Osteocyte (in vitro differentiated cells): ENCODE results near the gene ACOX2. TPM values are rescaled to one million over a fixed set of nuclear protein-coding genes. Genes with fewer than 3 reads are reported as not detected.

Source experiments
- DNase-seq: peaks from one replicate; pipeline ENCODE4 v3.0.0; 2021; ENCODE audit warnings: mixed read lengths; ENCODE audit not compliant: unreplicated experiment; ENCODE audit errors: extremely low spot score
- H3K27ac Mint-ChIP-seq: one replicate; pipeline ENCODE4 v1.8.0; 2021; ENCODE audit warnings: mild to moderate bottlenecking, mixed read lengths; ENCODE audit not compliant: unreplicated experiment
- H3K27me3 Mint-ChIP-seq: one replicate; pipeline ENCODE4 v1.8.0; 2021; ENCODE audit warnings: mixed read lengths; ENCODE audit not compliant: unreplicated experiment
- H3K36me3 Mint-ChIP-seq: one replicate; pipeline ENCODE4 v1.8.0; 2021; ENCODE audit warnings: mixed read lengths; ENCODE audit not compliant: unreplicated experiment
- H3K4me1 Mint-ChIP-seq: one replicate; pipeline ENCODE4 v1.8.0; 2021; ENCODE audit warnings: mixed read lengths; ENCODE audit not compliant: unreplicated experiment
- H3K4me3 Mint-ChIP-seq: one replicate; pipeline ENCODE4 v1.8.0; 2021; ENCODE audit warnings: mild to moderate bottlenecking, moderate library complexity, mixed read lengths; ENCODE audit not compliant: unreplicated experiment
- H3K9me3 Mint-ChIP-seq: one replicate; pipeline ENCODE4 v1.8.0; 2021; ENCODE audit warnings: mixed read lengths; ENCODE audit not compliant: unreplicated experiment
- total RNA-seq: library from RNA; stranded (reverse); gene quantifications from 2 replicates; pipeline ENCODE4 v1.2.1, GENCODE V29; 2021
- TF ChIP-seq, protein P1 (sequence below): fragments of 200-600 bp; sonication (generic); IDR thresholded peaks from 2 replicates; pipeline ENCODE4 v1.5.0; 2021; ENCODE audit warnings: antibody characterized with exemption, mild to moderate bottlenecking, moderate library complexity

ACOX2 gene
- total RNA-seq, 1 donor from 2014 or later: 0.51 TPM

DNA sequence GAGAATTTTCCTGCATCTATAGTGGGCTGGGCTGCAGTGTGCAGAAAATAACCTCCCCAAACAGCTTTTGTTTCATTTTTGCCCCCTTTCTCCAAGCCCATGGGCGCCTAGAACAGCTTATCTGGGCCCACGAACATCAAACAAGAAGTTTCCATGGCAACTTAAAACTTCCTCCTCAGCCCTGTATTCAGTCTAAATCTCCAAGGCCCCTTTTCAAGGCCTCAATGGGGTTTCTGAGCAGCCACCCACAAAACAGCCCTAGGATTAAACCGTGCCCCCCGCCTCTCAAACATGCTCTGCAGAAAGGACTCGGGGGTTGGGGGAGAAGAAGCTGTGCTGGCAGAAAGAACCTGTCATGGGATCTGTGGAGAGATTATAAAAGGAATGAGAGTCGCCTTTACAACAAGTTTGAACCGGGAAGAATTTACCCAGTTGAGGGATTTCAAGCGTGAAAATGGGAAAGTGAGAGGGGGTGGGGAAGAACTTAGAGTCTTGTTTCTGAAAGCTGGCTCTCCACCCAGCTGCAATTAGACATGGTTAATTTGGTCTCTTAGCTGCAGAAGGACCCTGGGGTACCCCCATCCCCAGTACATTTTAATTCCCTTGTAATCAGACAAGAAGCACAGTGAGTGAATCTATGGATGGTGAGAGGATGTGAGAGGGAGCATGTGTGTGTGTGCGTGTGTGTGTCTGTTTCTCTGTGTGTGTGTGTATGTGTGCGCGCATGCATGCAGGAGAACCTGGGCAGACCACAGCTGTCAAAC lies 44.5 kb upstream of the ACOX2 start:
- Mint-ChIP-seq H3K27ac (no peak overlapping the region), H3K36me3 (no peaks in the 10 kb centered on the region), H3K9me3 (no peaks in the 10 kb centered on the region), H3K4me1 (peaks cover 23% of the 10 kb centered on the region), H3K27me3 (peaks cover 21% of the 10 kb centered on the region), H3K4me3 (no peak overlapping the region)
- no peak for DNase-seq
- TF ChIP-seq, protein P1, sequence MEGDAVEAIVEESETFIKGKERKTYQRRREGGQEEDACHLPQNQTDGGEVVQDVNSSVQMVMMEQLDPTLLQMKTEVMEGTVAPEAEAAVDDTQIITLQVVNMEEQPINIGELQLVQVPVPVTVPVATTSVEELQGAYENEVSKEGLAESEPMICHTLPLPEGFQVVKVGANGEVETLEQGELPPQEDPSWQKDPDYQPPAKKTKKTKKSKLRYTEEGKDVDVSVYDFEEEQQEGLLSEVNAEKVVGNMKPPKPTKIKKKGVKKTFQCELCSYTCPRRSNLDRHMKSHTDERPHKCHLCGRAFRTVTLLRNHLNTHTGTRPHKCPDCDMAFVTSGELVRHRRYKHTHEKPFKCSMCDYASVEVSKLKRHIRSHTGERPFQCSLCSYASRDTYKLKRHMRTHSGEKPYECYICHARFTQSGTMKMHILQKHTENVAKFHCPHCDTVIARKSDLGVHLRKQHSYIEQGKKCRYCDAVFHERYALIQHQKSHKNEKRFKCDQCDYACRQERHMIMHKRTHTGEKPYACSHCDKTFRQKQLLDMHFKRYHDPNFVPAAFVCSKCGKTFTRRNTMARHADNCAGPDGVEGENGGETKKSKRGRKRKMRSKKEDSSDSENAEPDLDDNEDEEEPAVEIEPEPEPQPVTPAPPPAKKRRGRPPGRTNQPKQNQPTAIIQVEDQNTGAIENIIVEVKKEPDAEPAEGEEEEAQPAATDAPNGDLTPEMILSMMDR: no peak

DNA sequence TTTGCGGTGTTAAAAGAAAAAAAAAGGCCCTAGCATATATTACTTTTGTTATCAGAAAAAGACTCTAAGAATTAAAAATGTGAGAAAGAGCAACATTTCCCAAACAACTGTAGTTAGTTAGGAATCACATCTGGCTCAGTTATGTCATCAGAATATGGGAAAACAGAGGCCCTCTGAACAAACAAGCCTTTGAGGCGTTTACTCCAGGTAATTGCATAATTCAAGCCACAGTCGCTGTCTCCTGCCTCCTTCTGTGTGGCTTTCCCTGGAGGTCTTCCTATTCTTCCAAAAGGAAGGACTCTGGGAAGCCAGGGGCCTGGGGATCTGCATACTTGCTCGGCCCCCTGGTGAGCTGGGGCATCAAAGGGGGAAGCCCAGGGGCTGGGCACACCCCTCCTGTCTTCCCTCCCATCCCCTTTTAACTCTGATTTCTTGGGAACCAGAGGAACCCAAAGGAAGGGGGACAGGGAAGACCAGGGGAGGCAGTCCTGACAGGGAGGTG lies 43.9 kb upstream of the ACOX2 start:
- H3K4me1 Mint-ChIP-seq: peaks cover 17% of the 10 kb centered on the region
- H3K36me3 Mint-ChIP-seq: no peaks in the 10 kb centered on the region
- peaks cover 15% of the 10 kb centered on the region for H3K27me3 Mint-ChIP-seq
- no peak for DNase-seq
- no peak overlapping the region for H3K27ac Mint-ChIP-seq
- H3K9me3 Mint-ChIP-seq: no peaks in the 10 kb centered on the region
- no peak overlapping the region for H3K4me3 Mint-ChIP-seq
- TF ChIP-seq, protein P1: no peak

DNA sequence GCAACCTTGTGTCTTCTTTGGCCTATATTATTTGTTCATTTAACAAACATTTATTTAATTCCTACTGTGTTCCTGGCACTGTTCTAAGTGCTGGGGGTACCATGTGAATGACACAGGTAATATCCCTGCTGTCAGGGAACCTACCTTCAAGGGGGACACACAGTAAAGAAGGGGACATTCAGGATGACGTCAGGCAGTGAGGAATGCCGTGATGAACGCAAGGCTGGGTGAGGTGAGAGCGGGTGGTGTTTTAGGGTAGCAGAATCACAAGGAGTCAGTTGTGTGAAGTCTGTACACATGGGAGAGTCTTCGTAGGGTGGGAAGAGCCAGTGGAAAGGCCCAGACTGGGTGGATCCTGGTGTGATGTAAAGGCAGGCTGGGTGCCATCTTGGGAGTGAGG lies 41.9 kb upstream of the ACOX2 start:
- Mint-ChIP-seq H3K9me3 (no peaks in the 10 kb centered on the region), H3K27ac (no peak overlapping the region), H3K36me3 (no peaks in the 10 kb centered on the region), H3K4me3 (no peak overlapping the region), H3K27me3 (peaks cover 4% of the 10 kb centered on the region), H3K4me1 (peaks cover 3% of the 10 kb centered on the region)
- TF ChIP-seq, protein P1: no peak
- DNase-seq: no peak

DNA sequence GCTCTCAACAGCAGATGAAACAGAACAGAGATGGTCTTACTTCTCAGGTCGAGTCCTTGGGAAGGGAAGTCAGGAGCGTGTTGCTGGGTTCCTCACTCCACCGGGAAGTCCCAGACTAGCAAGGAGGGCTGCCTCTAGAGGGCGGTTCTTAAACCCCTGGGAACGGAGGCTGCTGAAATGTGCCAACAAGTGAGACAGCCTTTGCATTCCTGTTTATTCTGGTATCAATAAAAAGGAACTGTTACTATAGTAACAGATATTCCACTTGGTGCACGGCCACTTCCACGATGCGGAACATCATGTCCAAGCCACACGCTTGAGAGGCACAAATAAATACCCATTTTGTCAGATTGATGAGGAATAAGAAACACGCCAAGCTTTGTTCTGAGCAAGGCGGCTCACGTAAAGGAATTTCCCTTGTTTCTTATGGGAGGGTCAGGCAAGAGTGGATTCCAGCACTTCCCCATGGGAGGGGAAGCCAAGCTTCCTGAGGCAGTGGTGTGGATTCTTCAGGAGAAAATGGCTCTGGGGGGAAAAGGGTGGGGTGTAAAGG lies 40.4 kb upstream of the ACOX2 start, which contains the start of gene FAM107A:
Gene FAM107A (minus strand): TSS at position 123 of the 553 bp plus-strand sequence. CDS start 7,531 bp downstream, outside the sequence.
- H3K4me1 Mint-ChIP-seq: peaks cover 6% of the 10 kb centered on the region
- TF ChIP-seq, protein P1: no peak
- H3K27me3 Mint-ChIP-seq: peaks cover 4% of the 10 kb centered on the region
- H3K36me3 Mint-ChIP-seq: no peaks in the 10 kb centered on the region
- H3K27ac Mint-ChIP-seq: no peak within 1 kb of the TSS
- no peak within 1 kb of the TSS for H3K4me3 Mint-ChIP-seq
- no peak for DNase-seq
- no peaks in the 10 kb centered on the region for H3K9me3 Mint-ChIP-seq

DNA sequence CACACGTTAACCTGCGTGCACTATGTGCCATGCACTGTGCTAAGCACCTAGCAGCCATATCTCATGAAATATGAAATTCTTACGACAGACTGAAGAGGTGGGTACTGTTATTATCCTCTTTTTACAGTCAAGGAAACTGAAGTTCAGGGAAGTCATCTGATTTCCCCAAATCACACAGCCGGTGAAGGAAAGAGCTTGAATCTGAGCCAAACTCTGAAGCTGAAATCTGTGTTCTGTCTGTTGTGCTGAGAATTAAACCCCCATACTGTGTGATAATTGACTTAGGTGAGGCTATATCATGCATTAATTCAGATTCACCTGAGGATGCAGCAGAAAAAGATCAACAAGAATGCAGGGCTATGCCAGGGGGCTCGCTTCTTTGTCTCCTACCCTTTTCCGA lies 39.7 kb upstream of the ACOX2 start:
- Mint-ChIP-seq H3K27ac (no peak overlapping the region), H3K9me3 (peaks cover 2% of the 10 kb centered on the region), H3K36me3 (no peaks in the 10 kb centered on the region), H3K4me1 (peaks cover 6% of the 10 kb centered on the region), H3K27me3 (peaks cover 4% of the 10 kb centered on the region), H3K4me3 (no peak overlapping the region)
- DNase-seq: no peak
- TF ChIP-seq, protein P1: no peak
